Measurements from ENCODE around the gene MOB1B.
A peak's percentile ranks its signal among the peaks of the same experiment; 100 is the strongest.
"Not testable (repeated sequence)": the region's sequence is repeated elsewhere in the genome, so short reads cannot be mapped to it uniquely, and the experiment has no call there.

Gene MOB1B

DNA sequence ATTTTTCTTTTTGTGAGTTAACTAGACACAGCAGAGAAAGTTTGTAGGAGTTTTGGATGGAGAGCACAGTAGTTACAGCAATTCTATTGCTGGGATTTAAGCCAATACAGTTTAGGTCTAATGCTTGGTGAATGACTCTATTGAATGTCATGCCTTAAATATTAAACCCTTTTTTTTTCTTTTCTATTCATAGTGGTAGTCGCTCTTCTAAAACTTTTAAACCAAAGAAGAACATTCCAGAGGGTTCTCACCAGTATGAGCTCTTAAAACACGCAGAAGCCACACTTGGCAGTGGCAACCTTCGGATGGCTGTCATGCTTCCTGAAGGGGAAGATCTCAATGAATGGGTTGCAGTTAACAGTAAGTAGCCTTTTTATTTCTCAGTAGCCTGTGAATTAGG, 56.5 kb downstream of the MOB1B start:
- no peak for DNase-seq

DNA sequence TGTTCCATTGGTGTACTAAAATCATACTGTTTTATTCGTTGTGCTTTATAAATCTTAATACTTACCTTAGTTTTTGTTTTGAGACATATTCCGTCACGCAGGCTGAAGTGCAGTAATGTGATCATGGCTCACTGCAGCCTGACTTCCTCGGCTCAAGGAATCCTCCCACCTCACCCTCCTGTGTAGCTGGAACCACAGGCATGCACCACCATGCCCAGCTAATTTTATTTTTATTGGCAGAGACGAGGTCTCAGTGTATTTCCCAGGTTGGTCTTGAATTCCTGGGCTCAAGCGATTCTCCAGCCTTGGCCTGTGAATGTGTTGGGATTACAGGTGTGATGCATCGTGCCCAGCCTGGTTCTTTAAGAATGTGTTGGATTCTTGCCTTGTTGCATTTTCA, 66.9 kb downstream of the MOB1B start:
- DNase-seq: no peak

DNA sequence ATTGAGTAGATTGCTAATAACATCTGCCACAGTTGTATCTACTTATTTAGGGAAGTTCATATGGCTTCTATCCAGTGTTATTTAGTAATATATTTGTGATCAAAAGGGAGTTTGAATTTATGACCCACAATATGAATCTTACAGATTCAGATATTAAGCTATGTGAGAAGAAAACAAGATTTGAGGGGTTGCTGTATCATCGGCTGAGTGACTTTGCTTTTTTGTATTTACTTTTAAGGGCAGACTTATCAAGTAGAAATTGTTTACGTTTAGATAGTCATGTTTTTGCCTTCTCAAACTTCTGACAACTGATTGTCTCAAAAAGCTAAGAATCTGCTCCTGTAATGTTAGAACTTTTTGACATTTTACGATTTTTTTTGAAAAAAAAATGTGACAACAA, 74.1 kb downstream of the MOB1B start:
- DNase-seq: no peak

DNA sequence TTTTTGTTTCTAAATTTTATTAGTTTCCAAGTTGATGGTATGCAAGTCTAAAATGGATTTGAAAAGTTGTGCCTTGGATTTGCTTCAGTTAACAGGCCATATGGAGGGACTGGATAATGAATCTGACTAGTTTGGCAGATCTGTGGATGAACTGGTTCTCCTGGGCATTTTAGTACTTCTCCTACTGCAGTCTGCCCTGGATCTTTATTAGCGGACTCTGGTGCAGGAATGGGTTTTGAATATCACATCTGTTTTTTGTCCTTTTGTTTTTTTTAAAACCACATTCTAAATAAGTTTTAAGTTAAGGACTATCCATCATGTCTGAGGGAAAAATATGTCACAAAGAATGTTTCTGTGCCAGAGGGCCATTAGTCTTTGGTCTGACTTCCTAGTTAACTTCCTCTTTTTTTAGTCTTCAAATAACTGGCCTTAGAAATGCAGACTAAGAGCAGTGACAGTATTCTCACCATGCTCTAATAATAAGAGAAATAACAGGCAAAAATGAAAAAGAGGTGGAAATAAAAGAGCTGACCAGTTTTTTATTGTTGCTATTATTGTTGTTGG, 77.4 kb downstream of the MOB1B start:
- no peak for DNase-seq

DNA sequence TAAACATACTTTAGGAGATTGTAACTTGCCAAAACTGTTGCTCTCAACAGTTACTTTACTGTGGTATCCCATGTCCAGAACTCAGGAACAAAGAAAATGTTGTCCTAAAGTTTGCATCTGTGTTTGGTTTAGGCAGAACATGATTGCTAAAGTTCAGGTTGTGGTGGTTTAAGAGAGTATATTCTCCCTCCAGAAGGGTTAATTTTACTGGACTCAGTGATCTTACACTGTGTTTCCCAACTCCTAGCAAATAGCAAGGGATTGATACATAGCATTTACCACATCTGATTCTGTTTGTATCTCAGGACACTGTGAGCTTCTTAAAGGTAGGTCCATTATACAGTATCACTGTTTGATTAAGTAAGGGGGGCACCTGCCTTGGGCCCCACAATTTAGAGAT, 78.0 kb downstream of the MOB1B start:
- DNase-seq: no peak

DNA sequence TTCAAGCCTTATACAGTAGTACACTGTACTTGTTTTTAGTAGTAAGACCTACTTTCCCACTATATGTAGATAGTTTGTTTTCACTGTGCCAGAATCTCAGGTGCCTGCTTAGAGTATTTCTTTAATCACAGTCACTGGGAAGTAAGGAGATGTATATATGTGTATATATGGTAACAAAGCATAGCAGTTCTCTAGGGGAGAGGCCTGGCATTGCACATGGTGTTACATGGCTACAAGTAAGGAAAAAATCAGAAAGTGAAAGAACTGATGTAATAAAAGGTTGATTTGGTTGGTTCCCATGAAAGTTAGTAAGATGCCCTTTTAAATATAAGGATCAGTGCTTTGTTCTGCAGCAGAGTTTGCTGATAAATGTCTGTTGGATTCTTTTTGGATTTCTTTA, 81.9 kb downstream of the MOB1B start:
- DNase-seq: no peak

DNA sequence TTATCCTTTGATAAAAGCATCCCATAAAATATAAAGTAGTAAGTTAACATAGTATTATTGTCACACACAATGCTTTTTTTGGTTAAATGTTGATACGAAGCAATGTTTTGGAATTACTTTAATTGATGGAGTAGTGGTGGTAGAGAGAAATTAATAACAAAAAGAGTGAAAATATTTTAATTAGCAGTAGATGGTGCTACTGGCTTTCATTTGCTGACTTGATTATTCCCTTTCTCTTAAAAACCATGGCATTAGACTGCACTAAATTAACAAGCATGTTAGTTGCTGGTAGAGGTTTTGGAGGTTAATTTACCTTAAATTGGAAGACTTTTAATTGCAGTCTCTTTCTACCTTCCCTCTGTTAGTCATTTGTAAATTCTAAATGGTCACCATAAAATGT, 82.4 kb downstream of the MOB1B start:
- DNase-seq: no peak

DNA sequence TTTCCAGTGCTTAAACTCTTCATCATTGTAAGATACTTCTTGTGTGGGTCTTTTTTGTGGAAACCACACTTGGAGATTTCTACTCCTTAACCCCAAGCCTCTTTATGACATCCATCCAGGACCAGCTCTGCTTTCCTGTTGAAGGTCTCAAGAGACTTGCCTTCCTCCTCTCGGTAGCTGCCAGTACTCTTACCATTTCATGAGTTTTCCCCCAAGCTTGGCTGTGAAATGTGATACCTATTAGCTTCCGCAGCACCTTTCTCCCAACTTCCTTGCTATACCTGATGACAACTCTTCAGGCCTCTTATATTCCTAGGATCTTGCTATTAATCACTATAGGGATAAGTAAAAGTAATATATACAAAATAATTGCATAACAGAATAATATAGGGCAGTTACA, 89.4 kb downstream of the MOB1B start:
- no peak for DNase-seq

DNA sequence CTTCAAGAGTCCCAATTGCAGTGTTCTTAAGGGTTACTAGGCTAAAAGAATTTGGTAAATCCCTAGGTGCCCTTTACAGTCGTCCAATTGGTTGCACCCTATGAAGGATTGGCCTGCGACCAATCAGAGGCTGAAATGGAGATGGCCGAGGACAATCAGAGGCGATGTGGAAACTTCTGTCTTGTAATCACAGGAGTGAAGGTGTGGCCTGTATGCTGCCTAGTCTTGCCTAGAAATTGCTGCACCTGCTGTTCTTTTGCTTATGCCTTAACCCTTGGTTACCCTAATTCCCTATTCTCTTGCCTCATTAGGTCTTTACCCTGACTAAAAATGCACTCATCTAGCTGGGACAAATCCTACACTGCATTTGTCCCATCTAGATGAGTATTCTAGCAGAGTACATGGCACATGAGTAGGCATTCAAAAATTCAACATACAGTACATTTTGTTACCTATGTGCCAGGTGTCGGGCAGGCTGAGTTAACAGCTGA, 90.3 kb downstream of the MOB1B start:
- no peak for DNase-seq

DNA sequence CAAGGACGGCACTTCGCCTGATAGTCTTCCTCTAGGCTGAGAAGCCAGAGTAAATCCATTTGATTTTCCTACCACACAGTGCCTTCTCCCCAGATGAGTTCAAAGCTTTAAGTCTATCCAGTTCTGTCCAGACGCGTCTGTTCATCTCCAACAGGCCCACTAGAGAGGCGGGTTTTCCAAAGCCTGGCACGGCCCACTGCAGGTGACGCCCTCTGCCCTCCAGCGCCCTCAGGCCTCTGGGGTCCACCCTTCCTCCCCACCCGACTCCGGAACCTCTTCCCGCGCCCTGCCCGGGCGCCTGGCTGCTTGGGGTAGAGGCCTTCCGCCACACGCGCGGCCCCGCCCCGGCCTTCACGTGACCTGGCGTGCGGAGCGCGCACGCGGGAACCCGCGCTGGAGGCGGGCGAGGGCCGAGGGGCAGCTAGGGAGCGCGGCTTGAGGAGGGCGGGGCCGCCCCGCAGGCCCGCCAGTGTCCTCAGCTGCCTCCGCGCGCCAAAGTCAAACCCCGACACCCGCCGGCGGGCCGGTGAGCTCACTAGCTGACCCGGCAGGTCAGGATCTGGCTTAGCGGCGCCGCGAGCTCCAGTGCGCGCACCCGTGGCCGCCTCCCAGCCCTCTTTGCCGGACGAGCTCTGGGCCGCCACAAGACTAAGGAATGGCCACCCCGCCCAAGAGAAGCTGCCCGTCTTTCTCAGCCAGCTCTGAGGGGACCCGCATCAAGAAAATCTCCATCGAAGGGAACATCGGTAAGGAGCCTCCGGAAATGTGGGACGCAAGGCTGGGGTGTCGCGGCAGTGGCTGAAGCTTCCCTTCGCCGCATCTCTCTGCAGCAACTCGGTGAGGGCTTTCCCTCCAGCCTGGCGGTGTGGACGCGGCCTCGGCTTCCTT, 91.3 kb downstream of the MOB1B start, which contains the start of gene DCK:
Gene DCK, plus strand, starts transcription at position 469 of the 888 bp plus-strand sequence. Its CDS starts 187 bp downstream, at position 656.
- peak; percentile 79 for DNase-seq

DNA sequence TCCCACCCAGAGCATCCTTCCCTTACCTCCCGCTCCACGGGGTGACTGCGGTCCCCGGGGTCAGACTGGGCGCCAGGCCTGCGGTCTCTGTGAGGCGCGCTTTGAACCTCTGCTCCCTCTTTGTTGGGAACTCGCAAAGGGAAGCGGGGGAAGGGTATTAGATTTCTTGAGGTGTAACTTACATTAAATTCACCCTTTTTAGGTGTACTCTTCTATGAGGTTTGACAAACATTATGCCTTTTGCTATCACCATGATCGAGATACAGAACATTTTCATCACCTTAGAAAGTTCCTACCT, 91.8 kb downstream of the MOB1B start:
- no peak for DNase-seq

DNA sequence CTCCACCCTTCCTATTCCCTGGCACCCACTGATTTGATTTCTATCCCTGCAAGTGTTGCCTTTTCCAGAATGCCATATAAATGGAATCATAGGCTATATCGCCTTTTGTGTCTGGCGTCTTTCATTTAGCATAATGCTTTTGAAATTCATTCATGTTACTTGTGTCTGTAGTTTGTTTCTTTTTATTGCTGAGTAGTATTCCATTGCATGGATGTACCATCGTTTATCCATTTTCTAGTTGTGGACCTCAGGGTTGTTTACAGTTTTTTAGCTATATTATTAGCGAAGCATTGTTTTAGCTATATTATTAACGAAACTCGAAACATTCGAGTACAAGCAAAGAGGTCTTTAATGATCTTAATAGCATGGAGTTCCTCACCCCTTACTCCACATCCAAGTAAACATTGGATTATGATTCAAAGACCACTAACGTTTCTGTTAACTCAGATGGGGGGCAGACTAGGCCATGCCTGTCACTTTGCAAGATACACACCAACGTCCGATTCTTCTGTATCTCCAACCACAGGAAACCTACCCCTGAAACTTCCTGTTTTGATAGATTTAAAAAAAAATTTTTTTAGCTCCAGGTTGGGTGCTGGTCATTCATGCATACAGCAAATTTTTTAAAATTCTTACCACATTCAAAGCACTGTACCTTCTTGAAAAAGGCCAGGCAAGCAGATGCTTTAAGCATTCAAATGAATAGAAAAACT, 92.4 kb downstream of the MOB1B start:
- DNase-seq: no peak

DNA sequence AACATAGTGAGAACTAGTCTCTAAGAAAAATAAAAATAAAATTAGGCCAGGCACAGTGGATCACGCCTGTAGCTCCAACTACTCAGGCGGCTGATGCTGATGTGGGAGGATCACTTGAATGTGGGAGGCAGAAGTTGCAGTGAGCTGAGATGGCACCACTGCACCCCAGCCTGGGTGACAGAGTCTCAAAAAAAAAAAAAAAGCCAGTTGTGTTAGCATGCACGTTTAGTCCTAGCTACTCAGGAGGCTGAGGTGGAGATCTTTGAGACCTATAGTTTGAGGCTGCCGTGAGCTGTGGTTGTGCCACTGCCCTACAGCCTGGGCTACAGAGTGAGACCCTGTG, 93.8 kb downstream of the MOB1B start:
- DNase-seq: no peak

DNA sequence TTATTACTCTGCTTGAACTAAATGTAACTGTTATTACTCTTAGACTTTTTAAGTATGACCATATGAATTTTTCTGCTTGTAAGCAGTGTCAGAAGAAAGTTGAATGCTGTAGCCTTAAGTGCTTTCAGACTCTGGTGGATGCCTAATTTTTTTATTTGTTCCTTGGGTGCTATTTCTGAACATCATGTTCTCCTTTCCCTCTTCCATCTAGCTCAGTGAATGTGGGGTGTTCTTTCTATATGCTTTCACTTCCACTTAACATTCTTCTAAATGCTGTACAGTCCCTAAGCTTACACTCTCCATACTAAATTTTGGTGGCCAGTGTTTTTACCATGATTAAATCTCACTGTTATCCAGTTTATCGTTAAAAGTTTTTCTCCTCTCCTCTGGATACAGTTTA, 94.9 kb downstream of the MOB1B start:
- no peak for DNase-seq

DNA sequence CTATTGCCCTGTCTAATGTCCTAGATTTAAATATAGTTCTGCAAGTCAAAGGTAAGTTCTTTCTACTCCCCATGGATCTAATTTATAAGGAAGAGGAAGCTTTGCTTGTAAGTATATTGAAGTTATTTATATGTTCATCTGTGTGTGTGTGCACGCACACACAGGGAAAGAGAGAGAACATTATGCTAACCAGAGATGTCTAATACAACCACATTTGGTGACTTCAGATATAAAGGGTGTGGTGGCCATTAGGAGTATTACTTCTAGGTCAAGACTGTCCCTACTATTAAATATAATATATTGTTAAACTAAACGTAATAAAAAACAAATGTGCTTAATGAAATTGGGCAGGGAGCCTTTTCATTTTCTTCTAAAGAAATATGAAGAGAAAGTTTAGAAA, 95.4 kb downstream of the MOB1B start:
- no peak for DNase-seq

DNA sequence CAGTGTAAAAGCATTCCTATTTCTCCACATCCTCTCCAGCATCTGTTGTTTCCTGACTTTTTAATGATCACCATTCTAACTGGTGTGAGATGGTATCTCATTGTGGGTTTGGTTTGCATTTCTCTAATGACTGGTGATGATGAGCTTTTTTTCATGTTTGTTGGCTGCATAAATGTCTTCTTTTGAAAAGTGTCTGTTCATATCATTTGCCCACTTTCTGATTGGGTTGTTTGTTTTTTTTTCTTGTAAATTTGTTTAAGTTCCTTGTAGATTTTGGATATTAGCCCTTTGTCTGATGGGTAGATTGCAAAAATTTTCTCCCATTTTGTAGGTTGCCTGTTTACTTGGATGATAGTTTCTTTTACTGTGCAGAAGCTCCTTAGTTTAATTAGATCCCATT, 97.5 kb downstream of the MOB1B start:
- not testable (repeated sequence) for DNase-seq

DNA sequence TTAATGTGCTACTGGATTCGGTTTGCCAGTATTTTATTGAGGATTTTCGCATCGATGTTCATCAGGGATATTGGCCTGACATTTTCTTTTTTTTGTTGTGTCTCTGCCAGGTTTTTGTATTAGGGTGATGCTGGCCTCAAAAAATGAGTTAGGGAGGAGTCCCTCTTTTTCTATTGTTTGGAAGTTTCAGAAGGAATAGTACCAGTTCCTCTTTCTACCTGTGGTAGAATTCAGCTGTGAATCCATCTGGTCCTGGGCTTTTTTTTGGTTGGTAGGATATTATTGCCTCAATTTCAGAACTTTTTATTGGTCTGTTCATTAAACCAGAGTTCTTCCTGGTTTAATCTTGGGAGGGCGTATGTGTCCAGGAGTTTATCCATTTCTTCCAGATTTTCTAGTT, 99.2 kb downstream of the MOB1B start:
- not testable (repeated sequence) for DNase-seq

DNA sequence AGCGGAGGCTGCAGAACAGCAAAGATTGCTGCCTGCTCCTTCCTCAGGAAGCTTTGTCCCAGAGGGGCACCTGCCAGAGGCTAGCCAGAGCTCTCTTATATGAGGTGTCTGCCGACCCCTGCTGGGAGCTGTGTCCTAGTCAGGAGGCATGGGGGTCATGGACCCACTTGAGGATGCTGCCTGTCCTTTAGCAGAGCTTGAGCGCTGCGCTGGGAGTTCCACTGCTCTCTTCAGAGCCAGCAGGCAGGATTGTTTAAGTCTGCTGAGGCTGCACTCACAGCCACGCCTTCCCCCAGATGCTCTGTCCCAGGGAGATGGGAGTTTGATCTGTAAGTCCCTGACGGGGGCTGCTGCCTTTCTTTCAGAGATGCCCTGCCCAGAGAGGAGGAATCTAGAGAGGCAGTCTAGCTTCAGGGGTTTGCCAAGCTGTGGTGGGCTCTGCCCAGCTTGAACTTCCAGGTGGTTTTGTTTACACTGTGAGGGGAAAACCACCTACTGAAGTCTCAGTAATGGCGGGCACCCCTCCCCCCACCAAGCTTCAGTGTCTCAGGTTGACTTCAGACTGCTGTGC, 102.2 kb downstream of the MOB1B start:
- DNase-seq: peak; percentile 18

DNA sequence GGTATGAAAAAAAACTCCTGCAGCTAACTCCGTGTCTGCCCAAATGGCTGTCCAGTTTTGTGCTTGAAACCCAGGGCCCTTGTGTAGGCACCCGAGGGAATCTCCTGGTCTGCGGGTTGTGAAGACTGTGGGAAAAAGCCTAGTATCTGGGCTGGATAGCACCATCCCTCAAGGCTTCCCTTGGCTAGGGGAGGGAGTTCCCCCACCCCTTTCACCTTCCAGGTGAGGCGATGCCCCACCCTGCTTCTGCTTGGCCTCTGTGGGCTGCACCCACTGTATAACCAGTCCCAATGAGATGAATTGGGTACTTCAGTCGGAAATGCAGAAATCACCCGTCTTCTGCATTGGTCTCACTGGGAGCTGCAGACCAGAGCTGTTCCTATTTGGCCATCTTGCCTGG, 102.9 kb downstream of the MOB1B start:
- DNase-seq: not testable (repeated sequence)

DNA sequence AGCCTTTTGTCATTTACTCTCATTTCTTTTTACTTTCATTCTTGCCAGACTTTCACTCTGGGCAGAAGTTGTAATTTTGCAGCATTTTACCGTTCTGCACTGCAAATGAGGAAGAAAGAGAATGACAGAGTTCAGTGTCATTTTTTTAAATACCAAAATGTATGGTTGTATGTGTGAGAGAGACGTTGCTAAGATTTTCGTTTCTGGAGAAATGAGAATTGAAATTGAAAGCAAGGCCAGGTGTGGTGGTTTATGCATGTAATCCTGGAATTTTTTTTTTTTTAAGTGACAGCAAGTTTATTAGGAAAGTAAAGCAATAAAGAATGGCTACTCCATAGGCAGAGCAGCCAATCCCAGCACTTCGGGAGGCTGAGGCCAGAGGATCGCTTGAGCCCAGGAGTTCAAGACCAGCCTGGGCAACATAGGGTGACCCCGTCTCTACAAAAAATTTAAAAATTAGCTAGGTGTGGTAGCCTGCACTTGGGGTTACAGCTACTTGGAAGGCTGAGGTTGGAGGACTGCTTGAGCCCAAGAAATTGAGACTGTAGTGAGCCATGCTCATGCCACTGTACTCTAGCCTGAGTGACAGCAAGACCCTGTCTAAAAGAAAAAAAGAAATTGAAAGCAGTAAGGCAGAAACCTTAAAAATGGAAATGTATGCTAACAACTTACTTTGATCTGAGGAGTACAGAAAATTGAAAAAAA, 104.2 kb downstream of the MOB1B start:
- DNase-seq: no peak

DNA sequence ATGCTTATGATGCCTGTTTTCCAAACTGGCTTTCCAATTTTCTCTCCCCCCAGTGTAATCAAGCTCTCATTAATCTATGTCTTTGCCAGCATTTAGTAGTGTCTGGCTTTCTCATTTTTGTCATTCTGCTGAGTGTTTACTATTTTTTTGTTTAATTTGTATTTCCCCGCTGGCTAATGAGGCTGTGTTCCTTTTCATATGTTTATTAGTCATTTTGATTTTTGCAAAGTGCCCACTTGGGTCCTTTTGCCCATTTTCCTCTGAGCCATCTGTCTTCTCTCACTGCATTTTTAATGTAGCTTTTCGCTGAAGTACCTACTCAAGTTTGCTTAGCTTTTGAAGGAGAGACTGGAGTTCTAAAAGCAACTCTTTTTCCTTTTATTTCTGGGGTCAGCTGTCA, 106.0 kb downstream of the MOB1B start:
- no peak for DNase-seq

DNA sequence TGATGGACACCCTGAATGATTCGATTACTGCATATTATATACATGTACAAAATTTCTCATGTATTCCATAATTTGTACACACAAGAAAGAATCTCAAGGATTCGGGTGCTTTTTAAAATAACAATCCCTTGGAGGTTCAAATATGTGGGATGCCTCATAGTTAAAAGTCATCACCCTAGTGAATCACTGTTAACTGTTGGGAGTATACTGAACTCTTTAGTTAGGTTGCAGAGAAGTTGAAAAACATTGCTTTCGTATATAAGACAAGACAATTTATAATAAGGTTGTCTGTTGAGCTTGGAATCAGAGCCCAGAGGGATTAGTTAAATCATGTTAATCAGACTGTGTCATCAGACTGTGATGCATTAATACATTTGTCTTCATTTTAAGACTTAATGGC, 106.9 kb downstream of the MOB1B start:
- DNase-seq: no peak
